Endothelial cell of umbilical vein (primary cell): ENCODE measurements around the gene PWWP2A. TPM values are rescaled to one million over a fixed set of nuclear protein-coding genes. Genes with fewer than 3 reads are reported as not detected.

Experiments used
- BruUV-seq: library from RNA; stranded (reverse); fragments of 400-500 nt; replicated peaks from 2 replicates; lab custom pipeline; 2021; lab: Mats Ljungman, UMichigan
- CTCF ChIA-PET: fragments of 300-600, 350-600 bp; sonication (Branson Sonifier 250); formaldehyde crosslinking; loops from one replicate; lab custom pipeline; 2021; ENCODE audit warnings: antibody characterized with exemption, inconsistent platforms; lab: Charles Lee
- POLR2A ChIA-PET: fragments of 300-600, 350-600 bp; sonication (Branson Sonifier 250); formaldehyde crosslinking; loops from one replicate; lab custom pipeline; 2021; ENCODE audit warnings: antibody characterized with exemption, inconsistent platforms; lab: Charles Lee
- DNase-seq: peaks from one replicate; pipeline ENCODE4 v3.0.0-alpha.2; 2011; ENCODE audit warnings: low read depth, low spot score
- FAIRE-seq: peaks from 2 replicates; lab custom pipeline; 2011; peaks lifted over from hg19 to GRCh38; lab: Jason Lieb, UNC
- H2AFZ ChIP-seq: 2 replicates; pipeline ENCODE4 v1.6.0; 2012; ENCODE audit warnings: low read depth, low read length, control low read depth, inconsistent platforms
- H3K27ac ChIP-seq: 2 replicates; pipeline ENCODE4 v1.5.1; 2011; ENCODE audit warnings: low read depth, mild to moderate bottlenecking, control low read depth, low read length, moderate library complexity; ENCODE audit not compliant: insufficient read depth
- H3K27me3 ChIP-seq, 2 experiments: 2 replicates each; pipeline versions ENCODE4 v1.6.0 to v1.6.1; 2011; ENCODE audit warnings: low read length in 2 of 2, mixed read lengths in 1 of 2; ENCODE audit not compliant: control insufficient read depth in 2 of 2, insufficient read depth in 2 of 2
- H3K36me3 ChIP-seq, 2 experiments: 2 replicates in 1 of 2; 3 replicates in 1 of 2; pipeline ENCODE4 v1.5.1; 2011; ENCODE audit warnings: low read length in 2 of 2, mild to moderate bottlenecking in 1 of 2, moderate library complexity in 1 of 2; ENCODE audit not compliant: control insufficient read depth in 2 of 2, insufficient read depth in 2 of 2; ENCODE audit errors: extremely low read depth in 1 of 2
- H3K4me1 ChIP-seq: 3 replicates; pipeline ENCODE4 v1.5.1; 2011; ENCODE audit warnings: mild to moderate bottlenecking, low read length; ENCODE audit not compliant: control insufficient read depth, insufficient read depth; ENCODE audit errors: extremely low read depth
- H3K4me2 ChIP-seq: 2 replicates; pipeline ENCODE4 v1.6.1; 2011; ENCODE audit warnings: low read length, control low read depth, mixed read lengths; ENCODE audit not compliant: insufficient read depth
- H3K4me3 ChIP-seq, 3 experiments: fragments of 200-600 bp in 1 of 3; sonication (generic), shearing (Covaris generic) in 1 of 3; replicated peaks in 1 of 3; 2 replicates each; pipeline ENCODE4 v1.5.1; 2011 to 2016; ENCODE audit warnings: control low read depth in 3 of 3, low read length in 3 of 3, mild to moderate bottlenecking in 2 of 3, inconsistent platforms in 1 of 3, low read depth in 1 of 3, moderate library complexity in 1 of 3; ENCODE audit not compliant: insufficient read depth in 1 of 3
- H3K79me2 ChIP-seq: 2 replicates; pipeline ENCODE4 v1.6.0; 2012; ENCODE audit warnings: low read length, inconsistent platforms; ENCODE audit not compliant: control insufficient read depth, insufficient read depth
- H3K9ac ChIP-seq: replicated peaks from 2 replicates; pipeline ENCODE3; 2011; ENCODE audit warnings: low read length, control low read depth; ENCODE audit not compliant: insufficient read depth; ENCODE audit errors: extremely low read depth
- H3K9me1 ChIP-seq: replicated peaks from 3 replicates; pipeline ENCODE4 v1.6.0; 2011; ENCODE audit warnings: mild to moderate bottlenecking, low read length; ENCODE audit not compliant: control insufficient read depth, insufficient read depth; ENCODE audit errors: extremely low read depth
- H3K9me3 ChIP-seq: replicated peaks from 2 replicates; pipeline ENCODE4 v1.5.1; 2012; ENCODE audit warnings: low read length, inconsistent platforms; ENCODE audit not compliant: control insufficient read depth, insufficient read depth
- H4K20me1 ChIP-seq: replicated peaks from 2 replicates; pipeline ENCODE3; 2011; ENCODE audit warnings: mild to moderate bottlenecking, low read length; ENCODE audit not compliant: control insufficient read depth, insufficient read depth; ENCODE audit errors: extremely low read depth
- EZH2 ChIP-seq: IDR thresholded peaks from 2 replicates; pipeline ENCODE4 v1.6.1; 2012; ENCODE audit warnings: borderline replicate concordance, low read depth, mild to moderate bottlenecking, moderate library complexity, low read length, inconsistent platforms; ENCODE audit not compliant: severe bottlenecking
- FOS ChIP-seq: IDR thresholded peaks from 2 replicates; pipeline ENCODE4 v1.6.1; 2011; ENCODE audit warnings: mild to moderate bottlenecking, low read length, moderate library complexity, borderline replicate concordance; ENCODE audit not compliant: insufficient read depth
- GATA2 ChIP-seq: IDR thresholded peaks from 2 replicates; pipeline ENCODE4 v1.7.0; 2011; ENCODE audit warnings: low read depth, mild to moderate bottlenecking, moderate library complexity, mixed read lengths, low read length; ENCODE audit not compliant: insufficient read length, insufficient read depth
- JUN ChIP-seq: IDR thresholded peaks from 2 replicates; pipeline ENCODE4 v1.6.1; 2011; ENCODE audit warnings: borderline replicate concordance, low read depth; ENCODE audit not compliant: insufficient read length, insufficient read depth
- MYC ChIP-seq: IDR thresholded peaks from one replicate; pipeline ENCODE4 v1.6.1; 2011; ENCODE audit warnings: mild to moderate bottlenecking, low read depth, low read length
- POLR2A ChIP-seq: IDR thresholded peaks from 2 replicates; pipeline ENCODE4 v1.6.1; 2012; ENCODE audit warnings: low read depth, mild to moderate bottlenecking, control low read depth, low read length
- POLR2AphosphoS5 ChIP-seq: IDR thresholded peaks from 2 replicates; pipeline ENCODE4 v1.6.1; 2012; ENCODE audit warnings: low read depth, mild to moderate bottlenecking, control low read depth, low read length, moderate library complexity; ENCODE audit not compliant: insufficient read depth
- dilution Hi-C: fragments of 300-500 bp; cut with MboI; formaldehyde crosslinking; loops from one replicate; pipeline ENCODE4 v1.15.0; 2019; ENCODE audit warnings: low sequenced_read_pairs; ENCODE audit not compliant: extremely low pct_ligation_motif_present
- intact Hi-C: fragments of 100-400 bp; cut with micrococcal nuclease; formaldehyde crosslinking; loops from one replicate; pipeline ENCODE4 v1.10.0; 2022
- polyA plus RNA-seq, 4 experiments: library from polyadenylated mRNA; depleted of rRNA in 3 of 4; stranded (reverse) in 3 of 4; unstranded in 1 of 4; fragments of >200 nt; gene quantifications; 2 replicates each; pipeline versions ENCODE4 v1.2.1 to v1.2.3, GENCODE V29; 2011 to 2012; ENCODE audit warnings: missing spikeins in 1 of 4
- total RNA-seq: library from RNA; stranded (reverse); gene quantifications from 2 replicates; pipeline ENCODE4 v1.2.3, GENCODE V29; 2021
- TF ChIP-seq, protein P1 (sequence below), 2 donors: IDR thresholded peaks; 1 replicate in 1 of 2; 2 replicates in 1 of 2; pipeline ENCODE4 v1.5.1; 2011; ENCODE audit warnings: low read length in 2 of 2, mild to moderate bottlenecking in 2 of 2, moderate library complexity in 2 of 2, control low read depth in 1 of 2, inconsistent platforms in 1 of 2, low read depth in 1 of 2; ENCODE audit not compliant: insufficient read depth in 1 of 2; ENCODE audit errors: extremely low read depth in 1 of 2
- TF ChIP-seq, protein P2 (sequence below): IDR thresholded peaks from 2 replicates; pipeline ENCODE4 v1.6.1; 2011; ENCODE audit not compliant: insufficient read depth, insufficient read length

Gene PWWP2A
- total and polyA plus RNA-seq, 2 donors (not counting 3 experiments of a cell fraction or from before 2014, with no cell fraction given), result 4.6 to 19.3 TPM

DNA sequence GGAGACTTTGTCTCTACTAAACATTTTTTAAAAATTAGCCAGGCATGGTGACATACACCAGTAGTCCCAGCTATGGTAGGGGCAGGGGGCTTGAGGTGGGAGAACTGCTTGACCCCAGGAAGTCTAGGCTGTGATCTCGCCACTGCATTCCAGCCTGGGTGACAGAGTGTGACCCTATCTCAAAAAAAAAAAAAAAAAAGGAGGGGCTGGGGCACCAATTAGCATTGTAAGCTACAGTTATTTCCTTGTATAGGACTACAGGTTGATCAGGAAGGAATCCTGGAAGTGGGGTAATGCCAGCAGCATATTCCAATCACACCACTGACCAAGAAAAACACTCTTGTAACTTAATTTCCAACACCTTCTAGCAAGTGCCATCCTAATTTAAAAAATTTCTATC lies 32.1 kb downstream of the PWWP2A start:
- POLR2A ChIA-PET, result no interaction called here
- no peak overlapping the region for H2AFZ ChIP-seq
- BruUV-seq, result no TSS peak

More for the DNA sequence above, 32.1 kb downstream of the PWWP2A start:
- no peak for TF ChIP-seq JUN
- no peak for TF ChIP-seq GATA2
- TF ChIP-seq POLR2A, result no peak
- TF ChIP-seq, protein P1, sequence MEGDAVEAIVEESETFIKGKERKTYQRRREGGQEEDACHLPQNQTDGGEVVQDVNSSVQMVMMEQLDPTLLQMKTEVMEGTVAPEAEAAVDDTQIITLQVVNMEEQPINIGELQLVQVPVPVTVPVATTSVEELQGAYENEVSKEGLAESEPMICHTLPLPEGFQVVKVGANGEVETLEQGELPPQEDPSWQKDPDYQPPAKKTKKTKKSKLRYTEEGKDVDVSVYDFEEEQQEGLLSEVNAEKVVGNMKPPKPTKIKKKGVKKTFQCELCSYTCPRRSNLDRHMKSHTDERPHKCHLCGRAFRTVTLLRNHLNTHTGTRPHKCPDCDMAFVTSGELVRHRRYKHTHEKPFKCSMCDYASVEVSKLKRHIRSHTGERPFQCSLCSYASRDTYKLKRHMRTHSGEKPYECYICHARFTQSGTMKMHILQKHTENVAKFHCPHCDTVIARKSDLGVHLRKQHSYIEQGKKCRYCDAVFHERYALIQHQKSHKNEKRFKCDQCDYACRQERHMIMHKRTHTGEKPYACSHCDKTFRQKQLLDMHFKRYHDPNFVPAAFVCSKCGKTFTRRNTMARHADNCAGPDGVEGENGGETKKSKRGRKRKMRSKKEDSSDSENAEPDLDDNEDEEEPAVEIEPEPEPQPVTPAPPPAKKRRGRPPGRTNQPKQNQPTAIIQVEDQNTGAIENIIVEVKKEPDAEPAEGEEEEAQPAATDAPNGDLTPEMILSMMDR (IDR thresholded peaks at IDR 0.05; ENCODE audit: extremely low read depth in 1 of 2, insufficient read depth in 1 of 2, low read depth in 1 of 2, low read length in 2 of 2), result no peak
- TF ChIP-seq, protein P2, sequence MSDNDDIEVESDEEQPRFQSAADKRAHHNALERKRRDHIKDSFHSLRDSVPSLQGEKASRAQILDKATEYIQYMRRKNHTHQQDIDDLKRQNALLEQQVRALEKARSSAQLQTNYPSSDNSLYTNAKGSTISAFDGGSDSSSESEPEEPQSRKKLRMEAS, result no peak
- TF ChIP-seq FOS, result no peak
- TF ChIP-seq MYC, result no peak
- no peak for TF ChIP-seq POLR2AphosphoS5
- no peak for TF ChIP-seq EZH2
- DNase-seq (no peak), FAIRE-seq (no peak)
- CTCF ChIA-PET, result interaction anchor here (0.8 to 1.8 kb wide), 3 partner anchors 14 to 304 kb away, joined by 3 to 5 read pairs (median 4); no protein-coding TSS in a partner anchor
- dilution Hi-C loops, result no loop called here
- no peaks in the 10 kb centered on the region for H3K27me3 ChIP-seq
- no peaks in the 10 kb centered on the region for H3K79me2 ChIP-seq
- H3K9me3 ChIP-seq, result no peaks in the 10 kb centered on the region
- no peaks in the 10 kb centered on the region for H3K9me1 ChIP-seq
- H4K20me1 ChIP-seq, result no peaks in the 10 kb centered on the region
- H3K4me3 ChIP-seq, result no peak overlapping the region
- no peaks in the 10 kb centered on the region for H3K36me3 ChIP-seq
- peaks cover 38% of the 10 kb centered on the region for H3K4me1 ChIP-seq
- H3K27ac ChIP-seq, result no peak overlapping the region
- no peak overlapping the region for H3K9ac ChIP-seq
- intact Hi-C loops, result no loop called here
- no peak overlapping the region for H3K4me2 ChIP-seq
